Measurements from ENCODE around the gene ITGB3BP. TPM values are rescaled to one million over a fixed set of nuclear protein-coding genes. Genes with fewer than 3 reads are reported as not detected.
"Not testable (repeated sequence)": the region's sequence is repeated elsewhere in the genome, so short reads cannot be mapped to it uniquely, and the experiment has no call there.

ITGB3BP gene
- total RNA-seq, 2 experiments from 2014 or later = 8.3 to 9.3 TPM

DNA sequence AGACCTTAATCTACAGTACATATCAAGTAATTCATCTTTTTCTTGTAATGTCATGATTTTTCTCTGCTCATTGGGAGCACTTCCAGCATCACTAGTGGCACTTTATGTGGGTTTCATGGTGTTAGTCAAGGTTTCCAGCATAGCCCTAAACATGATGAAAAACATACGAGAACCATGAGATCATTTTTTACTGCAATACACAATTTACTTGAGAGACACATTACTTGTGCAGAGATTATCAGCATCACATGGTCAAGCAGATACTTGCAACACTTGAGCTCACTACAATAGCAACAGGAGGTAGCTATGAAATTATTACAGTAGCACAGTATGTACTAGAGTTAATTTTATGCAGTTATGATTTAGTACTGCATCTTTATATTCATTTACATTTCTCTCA, 36.4 kb downstream of the ITGB3BP start:
- CTCF ChIA-PET = interaction anchor here (1.2 kb wide), 1 partner anchor 20 kb away, joined by 3 read pairs; no protein-coding TSS in a partner anchor

GRCh38 chr1:63480057-63480456, 43.0 kb downstream of the ITGB3BP start:
- Histone ChIP-seq H3K9me3 (ENCODE audit: control insufficient read depth in 1 of 2, insufficient read depth in 1 of 2, low read length in 2 of 2) (no peaks in the 10 kb centered on the region), H3K27ac (ENCODE audit: low read depth in 1 of 2, low read length in 2 of 2) (no peak overlapping the region), H3K27me3 (ENCODE audit: control insufficient read depth in 1 of 2, insufficient read depth in 2 of 2, low read length in 2 of 2) (no peaks in the 10 kb centered on the region), H3K4me3 (ENCODE audit: low read length) (no peak overlapping the region), H3K4me1 (ENCODE audit: insufficient read depth, low read length) (no peaks in the 10 kb centered on the region), H3K36me3 (ENCODE audit: insufficient read depth, low read length) (no peaks in the 10 kb centered on the region)
- intact Hi-C loops (cut with DNase I, micrococcal nuclease) = no loop called here
- CTCF ChIA-PET = no interaction called here
- POLR2A ChIA-PET = interaction anchor here (0.6 kb wide), 1 partner anchor 9 kb away, joined by 4 read pairs; no protein-coding TSS in a partner anchor
- H3K36me3 Mint-ChIP-seq (ENCODE audit: low read depth) = peaks cover 21% of the 10 kb centered on the region
- TF ChIP-seq, protein P1, sequence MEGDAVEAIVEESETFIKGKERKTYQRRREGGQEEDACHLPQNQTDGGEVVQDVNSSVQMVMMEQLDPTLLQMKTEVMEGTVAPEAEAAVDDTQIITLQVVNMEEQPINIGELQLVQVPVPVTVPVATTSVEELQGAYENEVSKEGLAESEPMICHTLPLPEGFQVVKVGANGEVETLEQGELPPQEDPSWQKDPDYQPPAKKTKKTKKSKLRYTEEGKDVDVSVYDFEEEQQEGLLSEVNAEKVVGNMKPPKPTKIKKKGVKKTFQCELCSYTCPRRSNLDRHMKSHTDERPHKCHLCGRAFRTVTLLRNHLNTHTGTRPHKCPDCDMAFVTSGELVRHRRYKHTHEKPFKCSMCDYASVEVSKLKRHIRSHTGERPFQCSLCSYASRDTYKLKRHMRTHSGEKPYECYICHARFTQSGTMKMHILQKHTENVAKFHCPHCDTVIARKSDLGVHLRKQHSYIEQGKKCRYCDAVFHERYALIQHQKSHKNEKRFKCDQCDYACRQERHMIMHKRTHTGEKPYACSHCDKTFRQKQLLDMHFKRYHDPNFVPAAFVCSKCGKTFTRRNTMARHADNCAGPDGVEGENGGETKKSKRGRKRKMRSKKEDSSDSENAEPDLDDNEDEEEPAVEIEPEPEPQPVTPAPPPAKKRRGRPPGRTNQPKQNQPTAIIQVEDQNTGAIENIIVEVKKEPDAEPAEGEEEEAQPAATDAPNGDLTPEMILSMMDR (IDR thresholded peaks at IDR 0.05) = no peak
- H3K9me3 Mint-ChIP-seq = no peaks in the 10 kb centered on the region
- no peak overlapping the region for H3K4me3 Mint-ChIP-seq
- H3K4me1 Mint-ChIP-seq (ENCODE audit: low read depth) = no peaks in the 10 kb centered on the region
- DNase-seq (no peak), ATAC-seq (ENCODE audit: poor library complexity) (no peak)
- no peaks in the 10 kb centered on the region for H3K27me3 Mint-ChIP-seq
- no peak overlapping the region for H3K27ac Mint-ChIP-seq

More for the DNA sequence above, 36.4 kb downstream of the ITGB3BP start:
- no peaks in the 10 kb centered on the region for H3K4me1 ChIP-seq (ENCODE audit: insufficient read depth, low read length)
- intact Hi-C loops (cut with DNase I, micrococcal nuclease) = no loop called here
- no peak overlapping the region for H3K4me3 ChIP-seq (ENCODE audit: low read length)
- no peaks in the 10 kb centered on the region for H3K36me3 ChIP-seq (ENCODE audit: insufficient read depth, low read length)
- H3K27me3 Mint-ChIP-seq = no peaks in the 10 kb centered on the region
- H3K4me1 Mint-ChIP-seq (ENCODE audit: low read depth) = no peaks in the 10 kb centered on the region
- TF ChIP-seq, protein P1 (IDR thresholded peaks at IDR 0.05) = no peak
- DNase-seq (no peak), ATAC-seq (ENCODE audit: poor library complexity) (no peak)
- no peaks in the 10 kb centered on the region for H3K9me3 Mint-ChIP-seq
- peaks cover 14% of the 10 kb centered on the region for H3K36me3 Mint-ChIP-seq (ENCODE audit: low read depth)
- no peaks in the 10 kb centered on the region for H3K27me3 ChIP-seq (ENCODE audit: control insufficient read depth in 1 of 2, insufficient read depth in 2 of 2, low read length in 2 of 2)
- H3K27ac Mint-ChIP-seq = no peak overlapping the region
- no peaks in the 10 kb centered on the region for H3K9me3 ChIP-seq (ENCODE audit: control insufficient read depth in 1 of 2, insufficient read depth in 1 of 2, low read length in 2 of 2)
- no peak overlapping the region for H3K27ac ChIP-seq (ENCODE audit: low read depth in 1 of 2, low read length in 2 of 2)
- POLR2A ChIA-PET = no interaction called here
- H3K4me3 Mint-ChIP-seq = no peak overlapping the region

DNA sequence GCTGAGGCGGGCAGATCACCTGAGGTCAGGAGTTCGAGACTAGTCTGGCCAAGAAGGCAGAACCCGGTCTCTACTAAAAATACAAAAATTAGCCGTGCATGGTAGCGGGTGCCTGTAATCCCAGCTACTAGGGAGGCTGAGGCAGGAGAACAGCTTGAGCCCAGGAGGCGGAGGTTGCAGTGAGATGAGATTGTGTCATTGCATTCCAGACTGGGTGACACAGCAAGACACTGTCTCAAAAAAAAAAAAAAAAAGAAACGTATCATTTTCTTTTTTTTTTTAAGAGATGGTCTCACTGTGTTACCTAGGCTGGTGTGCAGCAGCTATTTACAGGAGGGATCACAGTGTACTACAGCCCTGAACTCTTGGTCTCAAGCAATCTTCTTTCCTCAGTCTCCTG, 47.3 kb downstream of the ITGB3BP start:
- Histone ChIP-seq H3K27me3 (ENCODE audit: control insufficient read depth in 1 of 2, insufficient read depth in 2 of 2, low read length in 2 of 2) (no peaks in the 10 kb centered on the region), H3K4me3 (ENCODE audit: low read length) (no peak overlapping the region), H3K36me3 (ENCODE audit: insufficient read depth, low read length) (no peaks in the 10 kb centered on the region), H3K4me1 (ENCODE audit: insufficient read depth, low read length) (no peaks in the 10 kb centered on the region), H3K27ac (ENCODE audit: low read depth in 1 of 2, low read length in 2 of 2) (no peak overlapping the region), H3K9me3 (ENCODE audit: control insufficient read depth in 1 of 2, insufficient read depth in 1 of 2, low read length in 2 of 2) (peaks cover 0 to 9% of the 10 kb centered on the region in 2 experiments)
- Mint-ChIP-seq H3K27me3 (no peaks in the 10 kb centered on the region), H3K4me3 (no peak overlapping the region), H3K9me3 (no peaks in the 10 kb centered on the region), H3K36me3 (ENCODE audit: low read depth) (peaks cover 17% of the 10 kb centered on the region), H3K27ac (no peak overlapping the region), H3K4me1 (ENCODE audit: low read depth) (no peaks in the 10 kb centered on the region)
- ATAC-seq (ENCODE audit: poor library complexity) (no peak), DNase-seq (no peak)
- POLR2A ChIA-PET = no interaction called here
- TF ChIP-seq, protein P1 (IDR thresholded peaks at IDR 0.05) = no peak
- CTCF ChIA-PET = interaction anchor here (0.7 kb wide), 1 partner anchor 195 kb away, joined by 3 read pairs; no protein-coding TSS in a partner anchor
- intact Hi-C loops (cut with DNase I, micrococcal nuclease) = no loop called here

DNA sequence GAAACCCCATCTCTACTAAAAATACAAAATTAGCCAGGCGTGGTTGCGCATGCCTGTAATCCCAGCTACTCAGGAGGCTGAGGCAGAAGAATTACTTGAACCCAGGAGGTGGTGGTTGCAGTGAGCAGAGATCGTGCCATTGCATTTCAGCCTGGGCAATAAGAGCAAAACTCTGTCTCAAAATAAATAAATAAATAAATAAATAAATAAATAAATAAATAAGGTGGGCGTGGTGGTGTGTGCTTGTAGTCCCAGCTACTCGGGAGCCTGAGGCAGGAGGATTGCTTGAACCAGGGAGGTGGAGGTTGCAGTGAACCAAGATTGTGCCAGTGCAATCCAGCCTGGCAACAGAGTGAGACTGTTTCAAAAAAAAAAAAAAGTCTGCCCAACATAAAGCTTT, 54.3 kb downstream of the ITGB3BP start:
- H3K9me3 ChIP-seq (ENCODE audit: control insufficient read depth in 1 of 2, insufficient read depth in 1 of 2, low read length in 2 of 2) = peaks cover 0 to 12% of the 10 kb centered on the region in 2 experiments
- H3K27ac ChIP-seq (ENCODE audit: low read depth in 1 of 2, low read length in 2 of 2); H3K4me3 Mint-ChIP-seq; intact Hi-C loops (cut with DNase I, micrococcal nuclease); CTCF ChIA-PET; H3K4me3 ChIP-seq (ENCODE audit: low read length); DNase-seq; H3K27me3 Mint-ChIP-seq; H3K4me1 ChIP-seq (ENCODE audit: insufficient read depth, low read length); H3K9me3 Mint-ChIP-seq; H3K36me3 Mint-ChIP-seq (ENCODE audit: low read depth); H3K27me3 ChIP-seq (ENCODE audit: control insufficient read depth in 1 of 2, insufficient read depth in 2 of 2, low read length in 2 of 2); H3K27ac Mint-ChIP-seq; POLR2A ChIA-PET; H3K36me3 ChIP-seq (ENCODE audit: insufficient read depth, low read length); ATAC-seq (ENCODE audit: poor library complexity); H3K4me1 Mint-ChIP-seq (ENCODE audit: low read depth): not testable (repeated sequence)
